Panc1 (cell line): ENCODE data around the gene UCP2. TPM values are rescaled to one million over a fixed set of nuclear protein-coding genes. Genes with fewer than 3 reads are reported as not detected.
A peak's percentile ranks its signal among the peaks of the same experiment; 100 is the strongest.

ENCODE experiments used
- ATAC-seq: fragments of 200-7000 bp; cut with Tn5 transposase; 2 replicates; pipeline ENCODE4 v1.9.1; 2020; ENCODE audit warnings: mild to moderate bottlenecking, moderate library complexity
- BruUV-seq: library from RNA; stranded (reverse); fragments of 400-500 nt; replicated peaks from 2 replicates; lab custom pipeline; 2021; lab: Mats Ljungman, UMichigan
- CTCF ChIA-PET: fragments of 300-600 bp; sonication (Branson Sonifier 250); formaldehyde crosslinking; loops from one replicate; lab custom pipeline; 2022; ENCODE audit warnings: antibody characterized with exemption; lab: Charles Lee
- POLR2A ChIA-PET: fragments of 300-600 bp; sonication (Branson Sonifier 250); formaldehyde crosslinking; loops from one replicate; lab custom pipeline; 2022; ENCODE audit warnings: antibody characterized with exemption; lab: Charles Lee
- DNase-seq: peaks from one replicate; pipeline ENCODE4 v3.0.0-alpha.2; 2010; ENCODE audit warnings: low read depth, low spot score
- H3K27ac ChIP-seq: 2 replicates; pipeline ENCODE4 v1.5.1; 2011; ENCODE audit warnings: mild to moderate bottlenecking, low read length, inconsistent platforms
- H3K27me3 ChIP-seq: fragments of 200-500 bp; sonication (Bioruptor generic); 2 replicates; pipeline ENCODE4 v1.6.0; 2014; ENCODE audit warnings: low read length, inconsistent platforms; ENCODE audit not compliant: control insufficient read depth, insufficient read depth
- H3K36me3 ChIP-seq: fragments of 200-500 bp; sonication (Bioruptor generic); 2 replicates; pipeline ENCODE4 v1.5.1; 2014; ENCODE audit warnings: inconsistent platforms, mild to moderate bottlenecking, low read length, moderate library complexity; ENCODE audit not compliant: control insufficient read depth, insufficient read depth
- H3K4me1 ChIP-seq: 2 replicates; pipeline ENCODE4 v1.5.1; 2011; ENCODE audit warnings: inconsistent platforms, mild to moderate bottlenecking, low read length, moderate library complexity; ENCODE audit not compliant: control insufficient read depth, insufficient read depth
- H3K4me3 ChIP-seq, 2 experiments: 2 replicates each; pipeline ENCODE4 v1.5.1; 2011 to 2012; ENCODE audit warnings: low read depth in 2 of 2, low read length in 2 of 2, mild to moderate bottlenecking in 2 of 2, inconsistent platforms in 1 of 2, moderate library complexity in 1 of 2
- H3K9me3 ChIP-seq: fragments of 200-500 bp; sonication (Bioruptor generic); 2 replicates; pipeline ENCODE4 v1.5.1; 2014; ENCODE audit warnings: low read depth, mild to moderate bottlenecking, inconsistent platforms, low read length, moderate library complexity; ENCODE audit not compliant: control insufficient read depth, insufficient read depth
- POLR2AphosphoS5 ChIP-seq: IDR thresholded peaks from 2 replicates; pipeline ENCODE4 v1.6.1; 2012; ENCODE audit warnings: mild to moderate bottlenecking, low read depth, low read length, moderate library complexity
- SIN3A ChIP-seq: IDR thresholded peaks from 2 replicates; pipeline ENCODE4 v1.6.1; 2012; ENCODE audit warnings: low read depth, mild to moderate bottlenecking, low read length, moderate library complexity, borderline replicate concordance; ENCODE audit not compliant: insufficient read depth
- TCF7L2 ChIP-seq: IDR thresholded peaks from 2 replicates; pipeline ENCODE4 v1.6.1; 2011; ENCODE audit warnings: mild to moderate bottlenecking, low read depth, low read length, inconsistent platforms
- in situ Hi-C: cut with HindIII; loops from 2 replicates; pipeline ENCODE4 v1.10.0; 2016; ENCODE audit warnings: low sequenced_read_pairs, low pct_unique_long_range_greater_than_20kb
- intact Hi-C: fragments of 100-400 bp; cut with micrococcal nuclease; formaldehyde crosslinking; loops from one replicate; pipeline ENCODE4 v1.10.0; 2022; ENCODE audit not compliant: unreplicated experiment
- total RNA-seq: library from RNA; stranded (reverse); gene quantifications from one replicate; pipeline ENCODE4 v1.2.1, GENCODE V29; 2021; ENCODE audit not compliant: unreplicated experiment
- TF ChIP-seq, protein P1 (sequence below), 2 experiments: IDR thresholded peaks; 2 replicates each; pipeline ENCODE4 v1.6.1; 2011 to 2012; ENCODE audit warnings: low read depth in 2 of 2, control low read depth in 1 of 2, low read length in 1 of 2, mild to moderate bottlenecking in 1 of 2, moderate library complexity in 1 of 2; ENCODE audit not compliant: insufficient read depth in 1 of 2
- TF ChIP-seq, protein P2 (sequence below): fragments of 450-650 bp; IDR thresholded peaks from 2 replicates; pipeline ENCODE4 v1.5.1; 2017; ENCODE audit warnings: mild to moderate bottlenecking

Gene UCP2
- total RNA-seq, 1 experiment from 2014 or later: 68.8 TPM

DNA sequence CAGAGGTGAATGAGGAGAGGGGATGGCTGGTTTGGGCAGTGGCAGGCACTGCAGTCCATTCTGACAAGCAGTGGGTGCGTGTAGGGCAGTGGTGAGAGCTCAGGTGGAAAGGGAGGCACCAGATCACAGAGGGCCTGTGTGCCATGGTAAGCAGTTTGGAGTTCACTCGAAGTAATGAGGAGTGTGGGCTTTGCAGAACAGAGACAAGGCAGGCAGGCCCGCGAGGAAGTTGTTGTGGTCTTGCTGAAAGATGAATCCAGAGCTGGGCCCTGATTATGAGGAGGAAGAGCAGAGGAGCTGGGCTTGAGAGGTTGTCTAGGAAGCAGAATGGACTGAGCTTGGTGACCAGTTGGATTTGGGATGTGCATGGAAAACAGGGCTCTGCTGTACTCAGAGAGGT is 33.4 kb downstream of the UCP2 start:
- intact Hi-C loops (no loop called here), in situ Hi-C loops (no loop called here)
- Histone ChIP-seq H3K27ac (no peak overlapping the region), H3K4me1 (no peaks in the 10 kb centered on the region), H3K36me3 (no peaks in the 10 kb centered on the region), H3K4me3 (no peak overlapping the region), H3K27me3 (no peaks in the 10 kb centered on the region), H3K9me3 (no peaks in the 10 kb centered on the region)
- ChIA-PET CTCF (interaction anchor here (0.5 kb wide), 1 partner anchor 18 kb away, joined by 6 read pairs; no protein-coding TSS in a partner anchor), POLR2A (no interaction called here)
- ATAC-seq (0 out of 2 replicates have a peak, but pooled peaks have one; percentile 39), DNase-seq (no peak)
- no peak for TF ChIP-seq TCF7L2
- no peak for TF ChIP-seq POLR2AphosphoS5
- TF ChIP-seq SIN3A: no peak
- TF ChIP-seq, protein P1, sequence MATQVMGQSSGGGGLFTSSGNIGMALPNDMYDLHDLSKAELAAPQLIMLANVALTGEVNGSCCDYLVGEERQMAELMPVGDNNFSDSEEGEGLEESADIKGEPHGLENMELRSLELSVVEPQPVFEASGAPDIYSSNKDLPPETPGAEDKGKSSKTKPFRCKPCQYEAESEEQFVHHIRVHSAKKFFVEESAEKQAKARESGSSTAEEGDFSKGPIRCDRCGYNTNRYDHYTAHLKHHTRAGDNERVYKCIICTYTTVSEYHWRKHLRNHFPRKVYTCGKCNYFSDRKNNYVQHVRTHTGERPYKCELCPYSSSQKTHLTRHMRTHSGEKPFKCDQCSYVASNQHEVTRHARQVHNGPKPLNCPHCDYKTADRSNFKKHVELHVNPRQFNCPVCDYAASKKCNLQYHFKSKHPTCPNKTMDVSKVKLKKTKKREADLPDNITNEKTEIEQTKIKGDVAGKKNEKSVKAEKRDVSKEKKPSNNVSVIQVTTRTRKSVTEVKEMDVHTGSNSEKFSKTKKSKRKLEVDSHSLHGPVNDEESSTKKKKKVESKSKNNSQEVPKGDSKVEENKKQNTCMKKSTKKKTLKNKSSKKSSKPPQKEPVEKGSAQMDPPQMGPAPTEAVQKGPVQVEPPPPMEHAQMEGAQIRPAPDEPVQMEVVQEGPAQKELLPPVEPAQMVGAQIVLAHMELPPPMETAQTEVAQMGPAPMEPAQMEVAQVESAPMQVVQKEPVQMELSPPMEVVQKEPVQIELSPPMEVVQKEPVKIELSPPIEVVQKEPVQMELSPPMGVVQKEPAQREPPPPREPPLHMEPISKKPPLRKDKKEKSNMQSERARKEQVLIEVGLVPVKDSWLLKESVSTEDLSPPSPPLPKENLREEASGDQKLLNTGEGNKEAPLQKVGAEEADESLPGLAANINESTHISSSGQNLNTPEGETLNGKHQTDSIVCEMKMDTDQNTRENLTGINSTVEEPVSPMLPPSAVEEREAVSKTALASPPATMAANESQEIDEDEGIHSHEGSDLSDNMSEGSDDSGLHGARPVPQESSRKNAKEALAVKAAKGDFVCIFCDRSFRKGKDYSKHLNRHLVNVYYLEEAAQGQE (IDR thresholded peaks at IDR 0.05; ENCODE audit: insufficient read depth in 1 of 2, low read depth in 2 of 2, low read length in 1 of 2): no peak
- TF ChIP-seq, protein P2, sequence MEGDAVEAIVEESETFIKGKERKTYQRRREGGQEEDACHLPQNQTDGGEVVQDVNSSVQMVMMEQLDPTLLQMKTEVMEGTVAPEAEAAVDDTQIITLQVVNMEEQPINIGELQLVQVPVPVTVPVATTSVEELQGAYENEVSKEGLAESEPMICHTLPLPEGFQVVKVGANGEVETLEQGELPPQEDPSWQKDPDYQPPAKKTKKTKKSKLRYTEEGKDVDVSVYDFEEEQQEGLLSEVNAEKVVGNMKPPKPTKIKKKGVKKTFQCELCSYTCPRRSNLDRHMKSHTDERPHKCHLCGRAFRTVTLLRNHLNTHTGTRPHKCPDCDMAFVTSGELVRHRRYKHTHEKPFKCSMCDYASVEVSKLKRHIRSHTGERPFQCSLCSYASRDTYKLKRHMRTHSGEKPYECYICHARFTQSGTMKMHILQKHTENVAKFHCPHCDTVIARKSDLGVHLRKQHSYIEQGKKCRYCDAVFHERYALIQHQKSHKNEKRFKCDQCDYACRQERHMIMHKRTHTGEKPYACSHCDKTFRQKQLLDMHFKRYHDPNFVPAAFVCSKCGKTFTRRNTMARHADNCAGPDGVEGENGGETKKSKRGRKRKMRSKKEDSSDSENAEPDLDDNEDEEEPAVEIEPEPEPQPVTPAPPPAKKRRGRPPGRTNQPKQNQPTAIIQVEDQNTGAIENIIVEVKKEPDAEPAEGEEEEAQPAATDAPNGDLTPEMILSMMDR: no peak
- no TSS peak for BruUV-seq

DNA sequence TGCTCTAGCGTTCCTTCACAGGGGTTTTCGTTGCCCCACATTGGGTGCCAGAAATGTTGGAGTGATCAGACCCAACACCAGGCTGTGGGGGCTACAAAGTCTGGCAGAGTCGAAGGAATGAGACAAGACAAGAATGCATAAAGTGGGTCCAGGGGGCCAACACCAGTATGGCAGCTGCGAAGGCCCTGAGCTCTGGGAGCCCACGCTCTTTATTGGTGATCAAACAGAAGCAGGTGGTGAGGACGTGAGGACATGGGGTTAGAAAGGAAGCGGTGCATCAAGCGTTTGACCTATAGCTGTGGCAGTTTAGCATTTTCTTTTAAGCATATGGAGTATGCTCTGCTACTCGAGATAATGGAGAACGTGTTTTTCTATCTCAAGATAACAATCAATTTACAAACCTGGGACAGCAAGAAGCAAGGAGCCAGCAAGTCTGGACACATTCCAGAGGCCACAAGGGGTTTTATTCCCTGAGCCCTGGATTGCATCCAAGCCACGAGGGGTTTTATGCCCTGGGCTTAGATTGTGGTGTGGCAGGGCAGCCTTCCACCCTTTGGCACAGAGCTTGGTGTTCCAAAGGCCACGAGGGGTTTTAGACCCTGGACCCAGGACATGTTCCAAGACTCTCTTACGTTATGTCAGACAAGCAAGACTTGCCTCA is 35.7 kb downstream of the UCP2 start:
- POLR2A ChIA-PET: no interaction called here
- ATAC-seq (no peak), DNase-seq (no peak)
- BruUV-seq: no TSS peak
- Histone ChIP-seq H3K36me3 (no peaks in the 10 kb centered on the region), H3K9me3 (0 out of 2 replicates have a peak, but pooled peaks cover 7% of the 10 kb centered on the region), H3K4me3 (no peak overlapping the region), H3K27me3 (no peaks in the 10 kb centered on the region), H3K27ac (no peak overlapping the region), H3K4me1 (no peaks in the 10 kb centered on the region)
- intact Hi-C loops (no loop called here), in situ Hi-C loops (no loop called here)
- TF ChIP-seq TCF7L2 (no peak), SIN3A (no peak)
- CTCF ChIA-PET: no interaction called here

DNA sequence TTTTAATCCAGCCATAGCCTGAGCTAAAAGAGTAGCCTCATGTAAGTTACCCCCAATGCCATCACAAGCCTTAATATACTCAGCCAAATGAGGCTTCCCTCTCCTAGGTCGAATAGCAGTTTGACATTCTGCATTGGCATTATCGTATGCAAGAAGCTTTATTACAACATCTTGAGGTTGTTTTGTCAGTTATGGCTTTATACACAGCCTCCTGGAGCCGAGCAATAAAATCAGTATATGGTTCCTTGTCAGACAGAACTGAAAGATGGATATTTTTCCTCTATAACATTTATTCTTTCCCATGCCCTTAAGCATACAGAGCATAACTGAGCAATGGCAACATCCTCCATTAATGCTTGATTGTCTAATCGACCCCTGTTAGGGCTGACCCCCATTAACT is 37.2 kb downstream of the UCP2 start:
- no TSS peak for BruUV-seq
- ChIA-PET CTCF (interaction anchor here (0.6 kb wide), 1 partner anchor 129 kb away, joined by 4 read pairs; no protein-coding TSS in a partner anchor), POLR2A (interaction anchor here (0.5 kb wide), 1 partner anchor 14 kb away, joined by 4 read pairs; no protein-coding TSS in a partner anchor)
- H3K4me3 ChIP-seq: no peak overlapping the region
- H3K27me3 ChIP-seq: no peaks in the 10 kb centered on the region
- in situ Hi-C loops (no loop called here), intact Hi-C loops (no loop called here)
- H3K27ac ChIP-seq: no peak overlapping the region
- no peaks in the 10 kb centered on the region for H3K36me3 ChIP-seq
- H3K9me3 ChIP-seq: 0 out of 2 replicates have a peak, but pooled peaks cover 9% of the 10 kb centered on the region
- no peak for DNase-seq
- no peak for ATAC-seq
- TF ChIP-seq POLR2AphosphoS5 (no peak), SIN3A (no peak), TCF7L2 (no peak)
- TF ChIP-seq, protein P2: no peak
- TF ChIP-seq, protein P1 (IDR thresholded peaks at IDR 0.05; ENCODE audit: insufficient read depth in 1 of 2, low read depth in 2 of 2, low read length in 1 of 2): no peak
- H3K4me1 ChIP-seq: no peaks in the 10 kb centered on the region
